ENCODE results near the gene CNTNAP2. TPM values are rescaled to one million over a fixed set of nuclear protein-coding genes. Genes with fewer than 3 reads are reported as not detected.

The CNTNAP2 gene
- total and polyA plus RNA-seq, 8 donors: 0.94 to 42.5 (median 38.6) TPM

- TF ChIP-seq CTCF (IDR thresholded peaks at IDR 0.05): no peak
- intact Hi-C loops (cut with DNase I): no loop called here
- H3K4me3 ChIP-seq: no peak overlapping the region
- no peaks in the 10 kb centered on the region for H3K27me3 ChIP-seq
- DNase-seq (no peak), ATAC-seq (peak; percentile 80)
- no peaks in the 10 kb centered on the region for H3K9me3 ChIP-seq
- H3K4me1 ChIP-seq: no peaks in the 10 kb centered on the region
- H3K36me3 ChIP-seq: no peaks in the 10 kb centered on the region
- H3K27ac ChIP-seq: no peak overlapping the region
Observed at GRCh38 chr7:148135116-148135515, 2018.5 kb downstream of the CNTNAP2 start.

- H3K36me3 ChIP-seq: no peaks in the 10 kb centered on the region
- no peaks in the 10 kb centered on the region for H3K27me3 ChIP-seq
- no peak overlapping the region for H3K27ac ChIP-seq
- TF ChIP-seq CTCF (IDR thresholded peaks at IDR 0.05): no peak
- intact Hi-C loops (cut with DNase I): no loop called here
- no peaks in the 10 kb centered on the region for H3K9me3 ChIP-seq
- no peak overlapping the region for H3K4me3 ChIP-seq
- no peak for ATAC-seq
- no peak for DNase-seq
- no peaks in the 10 kb centered on the region for H3K4me1 ChIP-seq
Observed at GRCh38 chr7:148135997-148136396, 2019.4 kb downstream of the CNTNAP2 start.

GRCh38 chr7:148142660-148143248 lies 2026.2 kb downstream of the CNTNAP2 start:
- Histone ChIP-seq H3K27me3 (no peaks in the 10 kb centered on the region), H3K27ac (no peak overlapping the region), H3K4me3 (no peak overlapping the region), H3K9me3 (no peaks in the 10 kb centered on the region), H3K4me1 (no peaks in the 10 kb centered on the region), H3K36me3 (no peaks in the 10 kb centered on the region)
- TF ChIP-seq CTCF (IDR thresholded peaks at IDR 0.05): peak; percentile 39 to 55
- intact Hi-C loops (cut with DNase I): no loop called here
- DNase-seq: peak in 2 of 4 donors; percentile 51 to 65
- ATAC-seq: peak; percentile 78

- intact Hi-C loops (cut with DNase I): no loop called here
- H3K36me3 ChIP-seq: no peaks in the 10 kb centered on the region
- ATAC-seq (no peak), DNase-seq (no peak)
- no peak overlapping the region for H3K27ac ChIP-seq
- H3K4me1 ChIP-seq: no peaks in the 10 kb centered on the region
- H3K4me3 ChIP-seq: no peak overlapping the region
- no peaks in the 10 kb centered on the region for H3K9me3 ChIP-seq
- TF ChIP-seq CTCF (IDR thresholded peaks at IDR 0.05): no peak
- no peaks in the 10 kb centered on the region for H3K27me3 ChIP-seq
Observed at GRCh38 chr7:148144827-148145226, 2028.2 kb downstream of the CNTNAP2 start.

- H3K27ac ChIP-seq: no peak overlapping the region
- H3K4me3 ChIP-seq: no peak overlapping the region
- H3K9me3 ChIP-seq: no peaks in the 10 kb centered on the region
- intact Hi-C loops (cut with DNase I): no loop called here
- TF ChIP-seq CTCF (IDR thresholded peaks at IDR 0.05): no peak
- peak; percentile 31 for ATAC-seq
- H3K27me3 ChIP-seq: no peaks in the 10 kb centered on the region
- no peaks in the 10 kb centered on the region for H3K4me1 ChIP-seq
- H3K36me3 ChIP-seq: no peaks in the 10 kb centered on the region
- no peak for DNase-seq
Observed at GRCh38 chr7:148146346-148146745, 2029.7 kb downstream of the CNTNAP2 start.

All from left lung (tissue), 10 donors.